ENCODE data around the gene SCGB2B2. TPM values are rescaled to one million over a fixed set of nuclear protein-coding genes. Genes with fewer than 3 reads are reported as not detected.

SCGB2B2 gene
- total RNA-seq, 1 donor from 2014 or later, result 0.58 TPM

- no peak for TF ChIP-seq CTCF (IDR thresholded peaks at IDR 0.05)
- Histone ChIP-seq H3K27ac (peak overlapping the region; percentile 100), H3K9me3 (peaks cover 17% of the 10 kb centered on the region), H3K36me3 (peaks cover 37% of the 10 kb centered on the region), H3K27me3 (no peaks in the 10 kb centered on the region), H3K4me3 (peak overlapping the region; percentile 85), H3K4me1 (peaks cover 14% of the 10 kb centered on the region)
- DNase-seq (no peak), ATAC-seq (no peak)
- intact Hi-C loops (cut with DNase I), result no loop called here
Measured at GRCh38 chr19:34678085-34678412, 1.1 kb upstream of the SCGB2B2 start.

GRCh38 chr19:34677386-34678084 is 576 bp upstream of the SCGB2B2 start, which contains the start of gene ZNF302:
ZNF302 (plus strand) TSS chr19:34677678; CDS start chr19:34678805, 1,127 bp downstream.
- intact Hi-C loops (cut with DNase I), result no loop called here
- Histone ChIP-seq H3K4me1 (peaks cover 14% of the 10 kb centered on the region), H3K4me3 (peak within 1 kb of the TSS; percentile 85), H3K36me3 (peaks cover 32% of the 10 kb centered on the region), H3K27ac (peak within 1 kb of the TSS; percentile 100), H3K27me3 (no peaks in the 10 kb centered on the region), H3K9me3 (peaks cover 15% of the 10 kb centered on the region)
- DNase-seq (peak; percentile 99), ATAC-seq (peak; percentile 98)
- no peak for TF ChIP-seq CTCF (IDR thresholded peaks at IDR 0.05)

GRCh38 chr19:34675919-34676318 is 1.0 kb downstream of the SCGB2B2 start:
- no peak overlapping the region for H3K4me3 ChIP-seq
- no peak for ATAC-seq
- no peak for TF ChIP-seq CTCF (IDR thresholded peaks at IDR 0.05)
- H3K4me1 ChIP-seq, result peaks cover 14% of the 10 kb centered on the region
- intact Hi-C loops (cut with DNase I), result no loop called here
- no peak for DNase-seq
- peaks cover 3% of the 10 kb centered on the region for H3K9me3 ChIP-seq
- no peak overlapping the region for H3K27ac ChIP-seq
- H3K27me3 ChIP-seq, result no peaks in the 10 kb centered on the region
- peaks cover 18% of the 10 kb centered on the region for H3K36me3 ChIP-seq

GRCh38 chr19:34675250-34675649 is 1.7 kb downstream of the SCGB2B2 start:
- H3K9me3 ChIP-seq, result no peaks in the 10 kb centered on the region
- no peaks in the 10 kb centered on the region for H3K27me3 ChIP-seq
- H3K4me3 ChIP-seq, result no peak overlapping the region
- H3K27ac ChIP-seq, result no peak overlapping the region
- DNase-seq (no peak), ATAC-seq (no peak)
- H3K36me3 ChIP-seq, result peaks cover 12% of the 10 kb centered on the region
- TF ChIP-seq CTCF (IDR thresholded peaks at IDR 0.05), result no peak
- H3K4me1 ChIP-seq, result peaks cover 14% of the 10 kb centered on the region
- intact Hi-C loops (cut with DNase I), result no loop called here

- no peak for ATAC-seq
- intact Hi-C loops (cut with DNase I), result no loop called here
- TF ChIP-seq CTCF (IDR thresholded peaks at IDR 0.05), result no peak
Measured at GRCh38 chr19:34673590-34673989, 3.4 kb downstream of the SCGB2B2 start.

More at GRCh38 chr19:34673590-34673989, 3.4 kb downstream of the SCGB2B2 start:
- Histone ChIP-seq H3K4me3 (no peak overlapping the region), H3K27ac (no peak overlapping the region), H3K9me3 (no peaks in the 10 kb centered on the region), H3K27me3 (no peaks in the 10 kb centered on the region), H3K36me3 (no peaks in the 10 kb centered on the region), H3K4me1 (peaks cover 9% of the 10 kb centered on the region)
- DNase-seq, result no peak
